IPS DF 4.7 (cell line): Measurements from ENCODE around the gene HACL1.
"Not testable (repeated sequence)": the region's sequence is repeated elsewhere in the genome, so short reads cannot be mapped to it uniquely, and the experiment has no call there.

ENCODE experiments used
- DNase-seq: peaks from one replicate; pipeline ENCODE4 v3.0.0-alpha.2; 2013; ENCODE audit warnings: low spot score; ENCODE audit errors: extremely low read depth

The HACL1 gene

GRCh38 chr3:15630646-15631350, 29.4 kb upstream of the HACL1 start:
- DNase-seq, result no peak

DNA sequence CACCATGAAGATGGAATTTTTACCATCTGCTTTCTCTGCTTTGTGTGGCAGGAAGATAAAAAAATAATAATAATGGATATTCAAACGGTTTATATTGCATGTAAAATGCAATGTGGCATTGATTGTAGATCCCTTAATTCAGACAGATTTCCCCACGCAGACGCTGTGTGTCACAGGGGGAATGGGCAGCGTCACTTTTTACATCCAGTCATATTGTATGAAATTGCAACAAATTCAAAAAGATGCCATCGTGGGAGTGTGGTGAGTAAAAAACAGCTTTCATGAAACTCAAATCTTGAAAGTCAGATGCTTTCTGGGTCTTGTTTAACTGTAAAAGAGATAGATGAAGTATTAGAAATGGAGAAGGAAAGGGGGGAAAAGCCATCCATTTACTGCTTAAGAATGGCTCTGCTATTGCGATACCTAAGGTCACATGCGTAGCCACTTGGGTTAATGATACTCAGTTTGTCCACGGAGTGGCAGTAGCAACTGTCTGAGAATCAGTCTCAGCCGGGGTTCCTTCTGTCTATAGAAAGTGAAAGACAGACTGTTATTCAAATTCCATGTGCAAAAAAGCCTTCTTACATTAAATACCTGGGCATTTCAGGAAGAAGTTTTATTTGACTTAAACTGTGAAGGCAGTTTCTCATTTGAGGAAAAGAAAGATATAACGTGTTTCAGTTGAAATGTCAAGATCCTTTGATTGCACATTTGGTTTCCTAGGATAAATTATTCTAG, 28.7 kb upstream of the HACL1 start:
- peak; percentile 86 for DNase-seq

DNA sequence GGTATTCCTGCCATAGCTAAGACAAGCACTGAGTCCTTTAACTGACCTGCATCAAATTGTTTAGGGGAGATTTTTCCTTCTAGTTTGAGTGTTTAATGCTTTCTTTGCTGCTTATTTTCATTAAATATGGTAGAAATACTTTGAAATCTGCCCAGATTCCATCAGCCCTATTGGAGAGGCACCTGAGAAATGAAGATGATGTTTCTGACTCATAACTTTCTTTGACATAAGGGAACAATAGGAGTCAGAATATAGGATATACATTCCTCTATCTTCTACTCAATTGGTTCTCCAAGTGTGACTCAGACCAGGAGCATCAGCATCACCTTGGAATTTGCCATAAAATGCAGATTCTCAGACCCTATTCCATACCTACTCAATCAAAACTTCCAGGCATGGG, 27.6 kb upstream of the HACL1 start:
- no peak for DNase-seq

DNA sequence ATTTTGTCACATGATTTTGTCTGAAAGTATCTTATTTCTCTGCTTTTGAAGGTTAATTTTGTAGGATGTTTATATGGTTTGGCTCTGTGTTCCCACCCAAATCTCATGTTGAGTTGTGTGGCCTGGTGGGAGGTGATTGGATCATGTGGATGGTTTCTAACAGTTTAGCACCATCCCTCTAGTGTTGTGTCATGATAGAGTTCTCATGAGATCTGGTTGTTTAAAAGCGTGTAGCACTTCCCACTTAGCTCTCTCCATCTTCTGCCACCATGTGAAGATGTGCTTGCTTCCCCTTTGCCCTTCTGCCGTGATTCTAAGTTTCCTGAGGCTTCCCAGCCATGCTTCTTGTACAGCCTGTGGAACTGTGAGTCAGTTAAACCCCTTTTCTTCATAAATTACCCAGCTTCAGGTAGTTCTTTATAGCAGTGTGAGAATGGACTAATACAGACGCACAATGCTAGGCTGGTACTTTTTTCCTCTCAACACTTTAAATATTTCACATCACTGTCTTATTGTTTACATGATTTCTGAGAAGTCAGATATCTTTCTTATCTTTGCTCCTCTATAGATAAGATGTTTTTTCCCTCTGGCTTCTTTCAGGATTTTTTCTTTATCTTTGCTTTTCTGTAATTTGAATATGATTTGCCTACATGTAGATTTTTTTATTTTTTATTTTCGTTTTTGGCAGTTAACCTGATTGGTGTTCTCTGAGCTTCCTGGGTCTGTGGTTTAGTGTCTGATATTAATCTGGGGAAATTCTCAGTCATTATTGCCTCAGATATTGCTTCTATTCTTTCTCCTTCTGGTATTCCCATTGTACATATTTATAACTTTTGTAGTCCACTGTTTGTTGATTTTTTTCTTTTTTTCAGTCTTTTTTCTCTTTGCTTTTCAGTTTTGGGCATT, 22.4 kb upstream of the HACL1 start:
- DNase-seq, result no peak

GRCh38 chr3:15619659-15620464, 18.5 kb upstream of the HACL1 start:
- not testable (repeated sequence) for DNase-seq

DNA sequence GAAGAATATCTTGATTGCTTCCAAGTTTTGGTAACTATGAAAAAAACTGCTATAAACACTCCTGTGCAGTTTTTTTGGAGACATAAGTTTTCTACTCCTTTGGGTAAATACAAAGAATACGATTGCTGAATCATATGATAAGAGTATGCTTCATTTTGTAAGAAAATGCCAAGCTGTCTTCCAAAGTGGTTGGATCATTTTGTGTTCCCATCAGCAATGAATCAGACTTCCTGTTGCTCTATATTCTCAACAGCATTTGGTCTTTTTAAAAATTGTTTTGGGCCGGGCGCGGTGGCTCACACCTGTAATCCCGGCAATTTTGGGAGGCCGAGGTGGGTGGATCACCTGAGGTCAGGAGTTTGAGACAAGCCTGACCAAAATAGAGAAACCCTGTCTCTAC, 14.7 kb upstream of the HACL1 start:
- no peak for DNase-seq

DNA sequence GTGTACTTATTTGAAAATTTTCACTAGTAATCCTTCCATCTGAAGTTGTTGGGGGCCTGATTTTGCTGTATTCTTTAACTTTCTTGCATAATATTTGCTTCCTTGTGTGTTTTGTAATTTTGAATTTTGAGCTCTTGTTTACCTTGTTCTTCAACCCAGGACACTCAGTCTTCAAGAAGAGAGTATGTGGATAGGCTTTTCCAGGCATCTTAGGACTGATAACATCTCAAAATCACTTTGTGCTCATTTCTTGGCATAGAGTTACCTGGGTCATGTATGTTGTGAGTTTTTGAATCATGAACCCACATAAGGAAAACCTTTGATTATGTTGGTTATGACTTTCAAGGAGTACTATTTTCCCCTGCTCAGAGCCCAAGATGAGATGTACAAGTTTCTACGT, 13.6 kb upstream of the HACL1 start:
- no peak for DNase-seq

DNA sequence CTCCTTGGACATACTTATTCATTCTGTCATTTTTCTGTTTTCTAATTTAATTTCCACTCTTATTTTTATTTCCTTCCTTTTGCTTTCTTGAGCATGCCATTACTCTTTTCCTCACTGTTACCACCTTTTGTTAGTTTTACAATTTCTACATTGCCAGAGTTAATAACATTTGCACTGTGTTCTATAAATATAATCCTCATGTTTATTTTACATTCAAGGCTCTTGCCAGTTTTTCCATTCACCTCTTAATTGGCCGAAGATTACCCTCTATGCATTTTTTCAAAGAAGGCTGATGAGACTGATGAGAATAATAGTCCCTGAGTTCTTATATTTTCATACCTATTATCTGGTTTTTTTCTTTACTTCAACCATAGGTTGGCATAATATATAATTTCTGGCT, 10.6 kb upstream of the HACL1 start:
- no peak for DNase-seq

- DNase-seq, result no peak
Observed at GRCh38 chr3:15611018-15611417, 9.6 kb upstream of the HACL1 start.

GRCh38 chr3:15610082-15610759, 8.9 kb upstream of the HACL1 start:
- no peak for DNase-seq

GRCh38 chr3:15606434-15606891, 5.1 kb upstream of the HACL1 start:
- DNase-seq, result no peak

DNA sequence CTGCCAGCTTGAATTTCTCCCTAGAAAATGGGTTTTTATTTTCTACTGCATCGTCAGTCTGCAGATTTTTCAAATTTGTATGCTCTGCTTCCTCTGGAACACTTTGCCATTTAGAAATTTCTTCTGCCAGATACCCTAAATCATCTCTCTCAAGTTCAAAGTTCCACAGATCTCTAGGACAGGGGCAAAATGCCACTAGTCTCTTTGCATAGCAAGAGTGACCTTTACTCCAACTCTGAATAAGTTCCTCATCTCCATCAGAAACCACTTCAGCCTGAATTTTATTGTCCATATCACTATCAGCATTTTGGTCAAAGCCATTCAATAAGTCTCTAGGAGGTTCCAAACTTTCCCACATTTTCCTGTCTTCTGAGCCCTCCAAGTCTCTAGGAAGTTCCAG, 3.2 kb upstream of the HACL1 start:
- not testable (repeated sequence) for DNase-seq

GRCh38 chr3:15602816-15603215, 1.4 kb upstream of the HACL1 start:
- DNase-seq, result not testable (repeated sequence)

GRCh38 chr3:15602146-15602536, 772 bp upstream of the HACL1 start:
- DNase-seq, result no peak

DNA sequence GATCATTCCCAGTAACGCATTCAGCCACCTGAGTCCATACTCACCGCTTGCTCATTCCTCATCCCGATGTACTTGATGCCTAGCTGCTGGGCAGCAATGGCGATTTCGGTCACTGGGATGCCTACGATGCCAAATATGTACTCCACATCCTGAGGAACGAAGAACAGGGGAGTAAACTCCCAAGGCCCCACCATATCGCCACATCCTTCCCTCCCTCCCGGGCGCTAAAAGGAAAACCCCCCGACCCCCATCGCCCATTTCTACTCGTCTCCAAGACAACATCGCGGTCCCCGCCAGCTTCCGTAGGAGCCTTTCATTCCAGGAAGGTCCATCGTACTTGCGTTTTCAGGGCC, 347 bp downstream of the HACL1 start:
- no peak for DNase-seq

- no peak for DNase-seq
Observed at GRCh38 chr3:15595955-15596354, 5.4 kb downstream of the HACL1 start.

DNA sequence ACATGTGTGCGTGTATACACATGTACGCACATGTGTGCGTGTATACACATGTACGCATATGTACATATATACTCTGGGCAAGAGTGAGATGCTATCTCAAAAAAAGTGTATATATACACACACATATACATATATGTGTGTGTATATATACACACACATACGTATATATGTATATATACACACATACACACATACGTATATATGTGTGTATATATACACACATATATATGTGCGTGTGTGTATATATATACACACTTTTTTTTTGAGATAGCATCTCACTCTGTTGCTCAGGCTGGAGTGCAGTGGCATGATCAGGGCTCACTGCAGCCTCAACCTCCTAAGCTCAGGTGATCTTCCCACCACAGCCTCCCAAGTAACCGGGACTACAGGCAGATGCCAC, 8.4 kb downstream of the HACL1 start:
- DNase-seq, result no peak

DNA sequence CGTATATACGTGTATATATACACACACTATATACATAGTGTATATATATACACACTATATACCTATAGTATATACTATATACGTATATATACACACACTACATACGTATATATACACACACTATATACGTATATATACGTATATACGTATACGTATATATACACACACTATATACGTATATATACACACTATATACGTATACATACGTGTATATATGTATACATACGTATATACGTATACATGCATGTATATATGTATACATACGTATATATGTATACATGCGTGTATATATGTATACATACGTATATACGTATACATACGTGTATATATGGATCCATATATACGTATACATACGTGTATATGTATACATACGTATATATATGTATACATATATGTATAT, 9.4 kb downstream of the HACL1 start:
- DNase-seq, result no peak

DNA sequence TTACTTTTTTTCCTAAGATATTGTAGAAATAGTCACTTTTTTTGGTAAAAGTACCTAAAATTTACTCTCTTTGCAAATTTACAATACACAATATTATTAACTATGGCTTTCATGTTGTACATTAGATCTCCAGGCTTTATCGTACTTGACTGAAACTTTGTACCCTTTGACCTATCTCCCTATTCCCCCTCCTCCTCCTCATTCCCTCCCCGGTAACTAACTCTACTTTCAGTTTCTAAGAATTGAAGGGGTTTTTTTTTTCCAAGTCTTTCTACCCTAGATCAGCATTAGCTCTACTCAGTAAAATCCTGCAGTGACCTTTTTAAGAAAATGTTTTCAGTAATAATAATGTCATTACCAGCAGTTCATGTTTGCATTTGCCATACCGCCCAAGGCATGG, 10.1 kb downstream of the HACL1 start:
- DNase-seq, result no peak

GRCh38 chr3:15585111-15585845, 16.1 kb downstream of the HACL1 start:
- DNase-seq, result no peak
